HepG2 (cell line): ENCODE data around the gene MIEF2. TPM values are rescaled to one million over a fixed set of nuclear protein-coding genes. Genes with fewer than 3 reads are reported as not detected.
A peak's percentile ranks its signal among the peaks of the same experiment; 100 is the strongest.

Experiments used
- ATF5 ChIP-seq: sonication (generic); formaldehyde crosslinking; IDR thresholded peaks from 2 replicates; pipeline ENCODE4 v1.4.0; 2020; ENCODE audit warnings: mild to moderate bottlenecking, low read depth, missing genetic modification reagents
- JDP2 ChIP-seq: sonication (generic); formaldehyde crosslinking; IDR thresholded peaks from 2 replicates; pipeline ENCODE4 v1.8.1; 2022; ENCODE audit warnings: missing genetic modification reagents, borderline replicate concordance
- MBNL3 ChIP-seq: fragments of 250-450 bp; sonication (Bioruptor Pico); conservative IDR thresholded peaks from 2 replicates; pipeline ENCODE4 v1.8.0; 2022; ENCODE audit warnings: mild to moderate bottlenecking, inconsistent platforms
- MYC ChIP-seq: sonication (generic); formaldehyde crosslinking; IDR thresholded peaks from 2 replicates; pipeline ENCODE4 v1.9.0; 2021; ENCODE audit warnings: missing genetic modification reagents, borderline replicate concordance
- PCBP1 ChIP-seq: fragments of 200-400 bp; formaldehyde crosslinking; IDR thresholded peaks from 2 replicates; pipeline ENCODE4 v1.6.1; 2017; ENCODE audit warnings: mild to moderate bottlenecking, low read depth, low read length, borderline replicate concordance
- PHF21A ChIP-seq: sonication (generic); formaldehyde crosslinking; IDR thresholded peaks from 2 replicates; pipeline ENCODE4 v1.5.0; 2020; ENCODE audit warnings: mild to moderate bottlenecking, missing genetic modification reagents
- SMARCC2 ChIP-seq: fragments of 450-650 bp; IDR thresholded peaks from 2 replicates; pipeline ENCODE4 v1.6.1; 2017; ENCODE audit warnings: antibody characterized with exemption, mild to moderate bottlenecking
- TFDP1 ChIP-seq: IDR thresholded peaks from 2 replicates; pipeline ENCODE4 v1.6.1; 2016; ENCODE audit warnings: missing compliant biosample characterization, missing genetic modification reagents, borderline replicate concordance
- THAP7 ChIP-seq: sonication (generic); formaldehyde crosslinking; IDR thresholded peaks from 2 replicates; pipeline ENCODE4 v1.8.1; 2023; ENCODE audit warnings: mild to moderate bottlenecking, missing genetic modification reagents
- YEATS2 ChIP-seq: sonication (generic); formaldehyde crosslinking; IDR thresholded peaks from 2 replicates; pipeline ENCODE4 v1.4.0; 2020; ENCODE audit warnings: missing genetic modification reagents, borderline replicate concordance
- ZIK1 ChIP-seq: sonication (generic); formaldehyde crosslinking; IDR thresholded peaks from 2 replicates; pipeline ENCODE4 v1.5.0; 2020; ENCODE audit warnings: mild to moderate bottlenecking, low read depth, missing genetic modification reagents, borderline replicate concordance
- ZNF383 ChIP-seq: sonication (generic); formaldehyde crosslinking; IDR thresholded peaks from 2 replicates; pipeline ENCODE4 v1.4.0; 2020; ENCODE audit warnings: missing genetic modification reagents, mild to moderate bottlenecking, borderline replicate concordance
- ZNF546 ChIP-seq: sonication (generic); formaldehyde crosslinking; conservative IDR thresholded peaks from 2 replicates; pipeline ENCODE4 v1.8.1; 2023; ENCODE audit warnings: mild to moderate bottlenecking, missing genetic modification reagents
- ZNF646 ChIP-seq: sonication (generic); formaldehyde crosslinking; IDR thresholded peaks from 2 replicates; pipeline ENCODE4 v1.9.0; 2021; ENCODE audit warnings: mild to moderate bottlenecking, missing genetic modification reagents
- ZNF816 ChIP-seq: sonication (generic); formaldehyde crosslinking; IDR thresholded peaks from 2 replicates; pipeline ENCODE4 v1.8.0; 2022; ENCODE audit warnings: missing genetic modification reagents, mild to moderate bottlenecking, borderline replicate concordance
- ZNF839 ChIP-seq: sonication (generic); formaldehyde crosslinking; IDR thresholded peaks from 2 replicates; pipeline ENCODE4 v1.4.0; 2020; ENCODE audit warnings: missing genetic modification reagents, mild to moderate bottlenecking, borderline replicate concordance
- polyA plus RNA-seq, 8 experiments: library from polyadenylated mRNA; depleted of rRNA in 3 of 8; stranded (reverse) in 7 of 8; unstranded in 1 of 8; fragments of >200 nt; fragmentation: Illumina TruSeq in 4 of 8; extraction: Trizol in 4 of 8; gene quantifications; 2 replicates each; pipeline versions ENCODE4 v1.2.1 to v1.2.3, GENCODE V29; 2011 to 2016; ENCODE audit warnings: low read depth in 4 of 8, missing spikeins in 1 of 8, mixed read lengths in 1 of 8; ENCODE audit not compliant: insufficient read depth in 1 of 8
- total RNA-seq, 5 experiments: library from RNA; depleted of rRNA; stranded (reverse); fragments of >200 nt; fragmentation: Illumina TruSeq; extraction: Trizol; gene quantifications; 2 replicates each; pipeline ENCODE4 v1.2.3, GENCODE V29; 2016; ENCODE audit warnings: low read depth in 1 of 5
- TF ChIP-seq, protein P1 (sequence below): sonication (generic); formaldehyde crosslinking; IDR thresholded peaks from 2 replicates; pipeline ENCODE4 v1.5.1; 2020; ENCODE audit warnings: mild to moderate bottlenecking, moderate library complexity, missing genetic modification reagents
- TF ChIP-seq, protein P2 (sequence below): sonication (generic); formaldehyde crosslinking; IDR thresholded peaks from 2 replicates; pipeline ENCODE4 v1.5.0; 2020; ENCODE audit warnings: missing genetic modification reagents

The MIEF2 gene
- total and polyA plus RNA-seq, 2 of the 13 experiments (the other 11 are each of a cell fraction or from before 2014, with no cell fraction given): 6.0 to 8.0 TPM

DNA sequence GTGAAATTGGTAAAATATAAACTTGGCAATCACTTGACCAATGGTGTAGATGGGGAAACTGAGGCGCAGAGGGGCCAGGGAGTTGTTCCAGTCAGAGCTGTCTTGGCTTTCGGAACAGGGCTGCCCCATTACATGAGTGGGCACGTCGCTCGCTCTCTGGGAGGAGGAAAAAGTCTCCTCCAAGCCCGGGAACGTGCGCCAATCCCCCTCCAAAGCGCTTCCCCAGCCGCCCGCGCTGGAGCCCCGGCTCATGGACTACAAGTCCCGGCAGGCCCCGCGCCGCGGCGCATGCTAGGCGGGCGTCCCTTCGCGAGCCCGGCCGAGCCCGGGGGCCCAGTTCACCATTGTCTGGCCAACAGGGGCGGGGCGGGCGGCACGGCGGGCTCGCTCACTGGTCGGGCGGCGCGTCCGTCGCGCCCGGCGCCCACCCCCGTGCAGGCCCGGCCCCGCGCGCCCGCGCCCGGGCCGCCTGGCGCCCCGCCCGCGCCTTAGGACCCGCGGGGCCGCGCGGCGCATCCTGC, 35.3 kb upstream of the MIEF2 start, which contains the start of gene LLGL1 (continued):
- TF ChIP-seq THAP7: no peak
- TF ChIP-seq TFDP1 (CRISPR knock-in tag): peak; percentile 49; the same call in 1 of the 2 replicates
- no peak for TF ChIP-seq ZNF839 (CRISPR knock-in tag)
- no peak for TF ChIP-seq ZNF546
- TF ChIP-seq, protein P1, sequence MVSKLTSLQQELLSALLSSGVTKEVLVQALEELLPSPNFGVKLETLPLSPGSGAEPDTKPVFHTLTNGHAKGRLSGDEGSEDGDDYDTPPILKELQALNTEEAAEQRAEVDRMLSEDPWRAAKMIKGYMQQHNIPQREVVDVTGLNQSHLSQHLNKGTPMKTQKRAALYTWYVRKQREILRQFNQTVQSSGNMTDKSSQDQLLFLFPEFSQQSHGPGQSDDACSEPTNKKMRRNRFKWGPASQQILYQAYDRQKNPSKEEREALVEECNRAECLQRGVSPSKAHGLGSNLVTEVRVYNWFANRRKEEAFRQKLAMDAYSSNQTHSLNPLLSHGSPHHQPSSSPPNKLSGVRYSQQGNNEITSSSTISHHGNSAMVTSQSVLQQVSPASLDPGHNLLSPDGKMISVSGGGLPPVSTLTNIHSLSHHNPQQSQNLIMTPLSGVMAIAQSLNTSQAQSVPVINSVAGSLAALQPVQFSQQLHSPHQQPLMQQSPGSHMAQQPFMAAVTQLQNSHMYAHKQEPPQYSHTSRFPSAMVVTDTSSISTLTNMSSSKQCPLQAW: no peak
- TF ChIP-seq MYC (CRISPR knock-in tag): peak; percentile 55; the same call in 1 of the 2 replicates
- no peak for TF ChIP-seq ZNF646 (CRISPR knock-in tag)
- no peak for TF ChIP-seq MBNL3 (CRISPR knock-in tag)
- TF ChIP-seq ATF5: no peak
- TF ChIP-seq YEATS2 (CRISPR knock-in tag): no peak
- TF ChIP-seq SMARCC2: no peak
- TF ChIP-seq PCBP1: no peak
- TF ChIP-seq ZNF816 (CRISPR knock-in tag): no peak
- TF ChIP-seq, protein P2, sequence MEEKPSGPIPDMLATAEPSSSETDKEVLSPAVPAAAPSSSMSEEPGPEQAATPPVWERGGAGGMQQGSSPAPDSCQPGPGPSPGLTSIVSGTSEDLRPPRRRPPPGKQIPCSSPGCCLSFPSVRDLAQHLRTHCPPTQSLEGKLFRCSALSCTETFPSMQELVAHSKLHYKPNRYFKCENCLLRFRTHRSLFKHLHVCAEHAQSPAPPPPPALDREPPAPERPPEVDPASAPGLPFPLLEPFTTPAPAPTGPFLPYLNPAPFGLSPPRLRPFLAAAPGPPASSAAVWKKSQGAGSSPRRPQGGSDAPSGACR (CRISPR knock-in tag): no peak
- no peak for TF ChIP-seq JDP2 (CRISPR knock-in tag)
- TF ChIP-seq ZNF383 (CRISPR knock-in tag): no peak
- TF ChIP-seq PHF21A (CRISPR knock-in tag): no peak
- TF ChIP-seq ZIK1 (CRISPR knock-in tag): no peak
